Fibroblast of villous mesenchyme (primary cell): ENCODE measurements around the gene BBS12. TPM values are rescaled to one million over a fixed set of nuclear protein-coding genes. Genes with fewer than 3 reads are reported as not detected.

ENCODE experiments used
- DNase-seq: peaks from one replicate; pipeline ENCODE4 v3.0.0-alpha.2; 2010; ENCODE audit warnings: low read depth
- H3K4me3 ChIP-seq: 2 replicates; pipeline ENCODE4 v1.5.1; 2011; ENCODE audit warnings: low read depth, mild to moderate bottlenecking, low read length
- CTCF ChIP-seq: IDR thresholded peaks from 2 replicates; pipeline ENCODE4 v1.5.1; 2012; ENCODE audit warnings: low read depth, mild to moderate bottlenecking, low read length; ENCODE audit not compliant: insufficient read depth
- total RNA-seq: library from RNA; depleted of rRNA; stranded (reverse); fragments of >200 nt; gene quantifications from 2 replicates; pipeline ENCODE4 v1.2.3, GENCODE V29; 2012

BBS12 gene
- total RNA-seq, 1 donor: 4.7 TPM

- TF ChIP-seq CTCF: no peak
- DNase-seq: no peak
- H3K4me3 ChIP-seq: no peak overlapping the region
These were observed 10.2 kb upstream of the BBS12 start for GRCh38 chr4:122722256-122722655.

GRCh38 chr4:122728856-122729255 is 3.6 kb upstream of the BBS12 start:
- no peak for TF ChIP-seq CTCF
- no peak overlapping the region for H3K4me3 ChIP-seq
- no peak for DNase-seq

- TF ChIP-seq CTCF: no peak
- DNase-seq: no peak
- no peak overlapping the region for H3K4me3 ChIP-seq
These were observed 828 bp upstream of the BBS12 start for GRCh38 chr4:122731676-122732075.

- TF ChIP-seq CTCF: no peak
- DNase-seq: no peak
These were observed 1.2 kb downstream of the BBS12 start for GRCh38 chr4:122733787-122734120.

GRCh38 chr4:122739174-122739573 is 6.7 kb downstream of the BBS12 start:
- peak; percentile 82 for DNase-seq
- TF ChIP-seq CTCF: no peak
- H3K4me3 ChIP-seq: no peak overlapping the region

More at GRCh38 chr4:122733787-122734120, 1.2 kb downstream of the BBS12 start:
- H3K4me3 ChIP-seq: peak overlapping the region; percentile 86

GRCh38 chr4:122742933-122743829 is 10.7 kb downstream of the BBS12 start:
- DNase-seq: no peak
- H3K4me3 ChIP-seq: no peak overlapping the region
- no peak for TF ChIP-seq CTCF
